MM.1S (cell line): ENCODE results near the gene SLC25A6.

Source experiments
- CTCF ChIP-seq: fragments of 300-600 bp; sonication (generic); IDR thresholded peaks from 2 replicates; pipeline ENCODE4 v1.5.1; 2016; ENCODE audit warnings: antibody characterized with exemption, low read length, mixed read lengths
- EZH2 ChIP-seq: fragments of 300-600 bp; sonication (generic); optimal IDR thresholded peaks from 2 replicates; pipeline ENCODE3; 2017; ENCODE audit warnings: low read depth, mild to moderate bottlenecking, antibody characterized with exemption, low read length, mixed read lengths
- EZH2phosphoT487 ChIP-seq: fragments of 300-600 bp; sonication (generic); IDR thresholded peaks from 2 replicates; pipeline ENCODE4 v1.6.1; 2018; ENCODE audit warnings: antibody characterized with exemption, low read length

- TF ChIP-seq EZH2 (no peak), CTCF (no peak), EZH2phosphoT487 (no peak)
These were observed 3.3 kb downstream of the SLC25A6 start for GRCh38 chrX:1388651-1389050.
